HUDEP-2 (cell line): ENCODE measurements around the gene CACNA1I.

ENCODE experiments used
- DNase-seq, 76 experiments: peaks; one replicate each; lab custom pipeline; 2025; ENCODE audit not compliant: unreplicated experiment in 76 of 76; lab: John Stamatoyannopoulos, UW

Gene CACNA1I

DNA sequence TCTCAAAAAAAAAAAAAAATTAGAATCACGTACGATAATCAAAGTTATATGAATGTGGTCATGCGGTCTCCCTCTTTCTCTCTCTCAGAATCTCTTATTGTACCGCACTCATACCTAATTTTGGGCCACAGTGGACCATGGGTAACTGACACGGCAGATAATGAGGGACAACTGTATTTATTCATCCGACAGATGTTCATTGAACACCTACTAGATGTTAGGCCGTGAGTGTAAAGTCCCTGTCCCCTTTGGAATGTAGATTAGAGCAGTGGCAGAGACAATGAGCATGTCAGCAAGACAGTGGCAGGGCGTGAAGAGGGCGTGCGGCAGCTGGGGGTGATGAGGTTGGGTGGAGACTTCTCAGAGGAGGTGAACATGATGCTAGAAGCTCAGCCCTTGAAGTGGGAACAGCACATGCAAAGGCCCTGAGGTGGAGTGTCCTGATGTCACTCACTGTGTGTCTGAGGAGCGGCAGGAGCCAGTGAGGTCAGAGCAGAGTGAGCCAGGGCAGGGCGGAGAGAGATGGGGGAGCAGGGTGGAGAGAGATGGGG is 25.1 kb downstream of the CACNA1I start:
- DNase-seq = no peak

DNA sequence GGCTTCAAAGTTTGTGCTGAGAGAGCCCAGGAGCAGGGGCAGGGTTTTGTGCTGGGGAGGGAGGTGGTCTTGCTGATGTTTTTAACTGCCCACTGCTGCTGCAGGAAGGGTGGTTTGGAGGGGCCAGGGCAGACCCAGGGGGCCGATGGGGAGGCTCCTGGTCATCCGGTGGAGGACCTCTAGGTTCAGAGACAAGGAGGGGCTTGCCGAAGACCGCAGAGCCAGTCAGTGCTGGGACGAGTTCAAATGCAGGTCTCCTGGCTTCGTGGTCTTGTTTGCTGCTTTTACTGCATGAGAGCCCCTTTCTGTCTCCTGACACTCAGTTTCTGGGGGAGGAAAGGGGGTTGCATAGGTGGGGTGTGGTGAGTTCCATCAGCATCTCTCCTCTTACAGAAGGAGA is 26.0 kb downstream of the CACNA1I start:
- DNase-seq = no peak

DNA sequence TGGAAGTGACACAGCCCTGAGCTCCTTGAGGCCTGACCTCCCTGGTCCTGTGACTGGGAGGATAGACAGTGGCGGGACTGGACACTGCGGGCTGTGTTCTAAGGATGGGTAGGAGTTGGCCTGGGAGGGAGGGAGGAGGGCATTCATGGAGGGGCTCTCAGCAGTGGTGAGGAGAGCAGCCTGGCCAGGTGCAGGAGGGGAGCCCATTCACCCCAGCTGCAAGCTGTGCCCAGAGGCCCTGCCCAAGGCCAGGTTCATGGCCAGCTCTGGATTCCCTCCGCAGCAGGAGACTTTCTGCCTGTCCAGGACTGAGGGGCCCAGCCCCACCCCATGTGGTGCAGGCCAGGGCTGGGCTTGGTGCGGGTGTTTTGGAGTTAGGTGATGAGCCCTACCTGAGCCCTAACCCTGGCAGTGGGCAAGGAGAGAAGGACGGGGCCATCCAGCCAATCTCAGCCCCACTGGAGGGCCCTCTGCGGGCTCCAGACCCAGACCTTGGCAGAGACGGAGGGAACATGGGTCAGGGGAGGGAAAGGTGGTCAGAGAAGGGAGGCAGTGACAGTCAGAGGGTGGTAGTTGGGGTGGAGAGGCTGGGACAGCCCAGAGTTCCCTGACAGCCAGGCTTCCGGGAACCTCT is 26.8 kb downstream of the CACNA1I start:
- no peak for DNase-seq

DNA sequence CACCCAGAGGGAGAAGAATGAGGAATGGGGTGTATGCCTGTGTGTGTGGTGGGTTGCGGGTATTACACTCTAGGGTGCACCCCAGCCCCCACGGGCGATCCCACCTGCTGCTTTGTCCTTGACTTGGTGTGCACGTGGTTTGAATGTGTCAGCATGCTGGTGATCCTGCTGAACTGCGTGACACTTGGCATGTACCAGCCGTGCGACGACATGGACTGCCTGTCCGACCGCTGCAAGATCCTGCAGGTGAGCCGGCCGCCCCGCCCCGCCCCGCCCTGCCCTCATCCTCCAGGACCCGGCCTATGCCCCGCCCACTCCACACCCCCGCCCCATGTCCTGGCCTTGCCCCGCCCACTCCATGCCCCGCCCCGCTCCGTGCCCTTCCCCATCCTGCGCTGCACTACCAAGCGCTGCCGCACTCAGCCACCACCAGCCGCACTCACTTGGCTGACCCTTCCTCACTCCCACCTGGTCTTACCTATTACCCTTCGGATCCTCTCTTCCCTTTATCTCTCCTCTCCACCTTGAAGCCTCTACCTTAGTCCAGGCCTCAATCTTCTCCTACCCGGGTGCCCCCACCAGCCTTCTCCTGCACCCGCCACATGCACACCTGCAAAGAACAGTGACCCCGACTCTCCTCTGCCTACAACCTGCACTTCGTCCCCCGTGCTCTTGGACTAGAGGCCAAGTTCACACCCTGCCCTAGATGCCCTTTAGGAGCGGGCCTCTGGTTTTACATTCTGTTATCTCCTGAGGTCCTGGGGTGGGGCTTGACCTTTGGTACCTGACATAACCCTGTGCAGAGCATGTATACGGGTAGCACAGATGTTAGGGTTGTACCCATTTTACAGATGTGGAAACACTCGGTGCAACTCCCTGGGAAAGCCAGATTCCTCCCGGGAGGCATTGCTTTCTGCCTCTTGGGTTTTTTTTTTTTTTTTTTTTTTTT is 27.7 kb downstream of the CACNA1I start:
- DNase-seq = peak in 44 of 76 experiments; percentile 3 to 75 (median 38)

DNA sequence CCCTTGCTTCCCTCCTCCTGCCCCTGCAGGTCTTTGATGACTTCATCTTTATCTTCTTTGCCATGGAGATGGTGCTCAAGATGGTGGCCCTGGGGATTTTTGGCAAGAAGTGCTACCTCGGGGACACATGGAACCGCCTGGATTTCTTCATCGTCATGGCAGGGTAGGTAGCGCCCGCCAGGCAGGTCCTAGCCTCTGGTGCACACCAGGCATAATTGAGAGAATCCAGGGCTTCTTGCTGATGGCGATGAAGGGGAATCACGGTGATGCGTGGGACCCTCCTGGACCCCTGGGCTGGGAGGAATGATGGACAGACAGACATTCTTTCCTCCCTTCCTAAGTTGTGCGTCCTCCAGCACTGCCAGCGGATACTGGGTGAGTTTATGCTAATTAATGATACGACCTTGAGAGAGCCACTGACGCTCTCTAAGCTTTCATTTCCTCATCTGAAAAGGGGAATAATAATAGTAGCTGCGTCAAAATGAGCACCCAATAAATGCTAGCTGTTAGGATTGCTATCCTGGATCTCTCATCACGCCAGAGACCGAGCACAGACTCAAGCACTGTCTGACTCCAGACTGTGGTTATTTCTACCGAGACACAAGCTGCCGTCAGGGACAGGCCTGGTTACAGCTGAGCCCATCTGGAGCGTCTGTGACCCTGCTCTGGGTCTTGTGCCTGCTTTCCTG is 30.1 kb downstream of the CACNA1I start:
- DNase-seq = no peak

DNA sequence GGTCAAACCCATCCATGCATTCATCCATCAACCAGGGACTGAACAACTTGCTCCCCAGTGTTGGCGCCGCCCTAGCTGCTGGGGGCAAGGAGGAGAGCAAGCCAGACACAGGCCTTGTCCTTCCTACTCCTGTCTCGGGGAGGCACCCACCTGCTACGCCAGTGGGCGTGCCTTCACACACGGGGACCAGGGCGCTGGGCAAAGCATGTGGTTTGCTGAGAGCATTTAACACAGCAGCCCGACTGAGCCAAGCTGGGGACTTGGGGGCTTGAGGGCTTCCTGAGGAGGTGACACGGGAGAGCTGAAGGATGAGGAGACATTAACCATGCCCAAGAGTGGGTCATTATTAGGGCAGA is 30.6 kb downstream of the CACNA1I start:
- no peak for DNase-seq

DNA sequence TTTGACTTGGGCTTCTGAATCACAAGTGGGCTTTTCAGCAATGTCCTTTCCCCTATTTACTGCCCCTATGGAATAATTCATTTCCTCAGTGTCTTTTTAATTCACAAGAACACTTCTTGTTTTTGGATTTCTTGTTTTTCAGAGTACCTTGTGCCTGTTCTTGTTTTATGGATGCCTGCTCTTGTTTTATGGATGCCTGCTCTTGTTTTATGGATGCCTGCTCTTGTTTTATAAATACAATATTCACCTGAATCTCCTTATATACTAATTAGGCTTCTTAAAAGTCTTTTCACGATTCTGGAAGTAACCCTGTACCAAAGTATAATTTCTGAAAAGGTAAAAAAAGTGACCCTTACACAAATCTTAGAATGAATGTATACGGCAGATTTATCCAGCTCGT is 32.8 kb downstream of the CACNA1I start:
- no peak for DNase-seq

DNA sequence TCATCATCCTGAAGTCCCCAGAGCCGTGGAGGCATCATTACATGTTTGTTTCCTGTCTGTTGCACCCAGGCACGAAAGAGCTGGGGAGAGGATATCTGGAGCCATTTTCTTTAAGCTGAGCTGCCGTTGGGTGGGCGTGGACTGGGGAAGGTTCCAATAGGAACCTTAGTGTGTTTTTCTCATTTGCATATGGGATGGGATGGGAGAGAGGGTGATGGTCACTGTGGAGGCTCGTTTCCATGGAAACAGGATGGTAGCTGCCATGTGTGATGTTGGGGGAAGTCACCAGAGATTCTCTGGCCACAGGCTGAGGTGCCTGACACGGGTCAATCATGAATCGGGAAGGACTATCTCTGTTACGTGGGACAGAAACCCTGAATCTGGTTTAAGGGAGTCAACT is 39.7 kb downstream of the CACNA1I start:
- no peak for DNase-seq

DNA sequence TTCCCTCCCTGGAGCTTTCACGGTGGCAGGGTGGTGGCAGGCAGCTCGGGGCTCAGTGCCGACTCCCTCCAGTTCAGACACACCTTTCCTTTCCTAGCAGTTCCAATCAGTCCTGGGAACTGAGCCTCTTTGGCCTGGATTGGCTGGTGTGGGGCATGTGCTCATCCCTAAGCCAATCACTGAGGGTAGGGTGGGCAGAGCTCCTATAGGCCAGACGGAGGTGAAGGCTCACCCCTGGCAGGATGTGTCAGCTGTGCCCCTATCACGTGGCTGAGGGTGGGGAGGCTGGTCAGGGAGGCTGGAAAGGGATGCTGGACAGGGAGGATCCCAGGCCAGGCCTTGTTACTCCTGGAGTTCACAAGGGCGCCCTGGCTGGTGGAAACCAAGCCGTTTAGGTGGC is 40.2 kb downstream of the CACNA1I start:
- DNase-seq = no peak

DNA sequence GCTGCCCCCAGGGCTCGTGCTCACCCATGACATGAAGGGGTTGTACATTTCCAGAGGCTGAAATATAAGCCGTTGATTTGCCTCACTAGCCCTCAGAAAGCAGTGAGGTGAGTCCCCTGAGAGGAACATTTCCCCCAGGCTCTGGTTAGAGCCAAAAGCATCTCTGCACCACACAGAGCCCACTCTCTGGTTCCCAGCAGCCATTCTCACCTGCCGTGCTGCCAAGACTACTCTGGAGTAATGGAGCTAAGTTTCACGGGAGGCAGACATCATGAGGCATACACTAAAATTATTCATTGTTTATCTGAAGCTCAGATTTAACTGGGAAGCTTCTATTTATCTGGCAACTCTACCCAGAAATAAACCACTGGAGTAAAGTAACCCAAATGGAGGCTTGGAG is 40.8 kb downstream of the CACNA1I start:
- DNase-seq = no peak

DNA sequence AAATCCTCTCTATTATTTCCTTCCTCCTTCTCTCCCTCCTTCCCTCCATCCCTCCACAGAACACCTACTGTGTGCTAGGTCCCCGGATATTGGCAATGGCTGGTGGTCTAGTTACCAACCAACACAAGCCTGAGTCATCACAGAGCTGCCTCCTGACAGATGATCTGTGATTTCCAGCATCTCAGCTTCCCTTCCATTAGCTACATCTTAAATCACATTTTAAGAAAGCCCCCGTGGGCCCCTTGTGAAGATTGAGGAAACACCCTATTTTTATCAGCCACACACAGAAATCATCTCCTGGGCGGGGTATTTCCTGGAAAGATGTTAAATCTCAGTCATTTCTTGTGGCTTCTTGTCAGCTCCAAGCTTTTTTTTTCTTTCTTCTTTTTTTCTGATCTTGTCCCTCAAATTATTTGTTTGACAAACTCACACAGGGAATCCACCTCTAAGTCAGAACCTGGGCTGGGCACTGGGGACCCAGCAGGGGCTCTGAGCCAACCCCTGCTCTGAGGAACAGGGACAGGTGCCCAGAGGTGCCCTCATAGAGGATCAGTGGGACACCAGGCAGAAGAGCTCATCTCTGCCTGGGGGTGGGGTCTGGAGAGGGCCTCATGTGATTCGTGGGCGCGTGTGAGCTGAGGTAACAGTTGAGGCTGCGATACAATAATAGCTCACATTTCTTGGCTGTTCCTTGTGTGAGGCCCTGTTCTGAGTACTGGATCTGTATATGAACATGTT is 42.4 kb downstream of the CACNA1I start:
- no peak for DNase-seq

DNA sequence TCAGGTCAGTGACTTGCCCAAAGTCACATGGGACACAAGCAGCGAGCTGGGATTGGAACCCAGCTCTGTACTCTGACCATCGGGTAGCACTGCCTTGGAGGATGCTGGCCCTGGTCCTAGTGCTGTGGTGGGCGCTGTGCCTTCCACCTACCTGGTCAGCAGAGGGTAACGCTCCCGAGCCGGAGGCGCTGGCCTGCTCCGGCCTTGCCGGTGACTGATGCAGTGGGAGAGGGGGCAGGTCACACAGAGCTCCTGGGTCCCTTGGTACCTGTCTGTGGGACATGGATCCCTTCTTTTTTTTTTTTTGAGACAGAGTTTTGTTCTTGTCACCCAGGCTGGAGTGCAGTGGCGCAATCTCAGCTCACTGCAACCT is 43.0 kb downstream of the CACNA1I start:
- DNase-seq = no peak

DNA sequence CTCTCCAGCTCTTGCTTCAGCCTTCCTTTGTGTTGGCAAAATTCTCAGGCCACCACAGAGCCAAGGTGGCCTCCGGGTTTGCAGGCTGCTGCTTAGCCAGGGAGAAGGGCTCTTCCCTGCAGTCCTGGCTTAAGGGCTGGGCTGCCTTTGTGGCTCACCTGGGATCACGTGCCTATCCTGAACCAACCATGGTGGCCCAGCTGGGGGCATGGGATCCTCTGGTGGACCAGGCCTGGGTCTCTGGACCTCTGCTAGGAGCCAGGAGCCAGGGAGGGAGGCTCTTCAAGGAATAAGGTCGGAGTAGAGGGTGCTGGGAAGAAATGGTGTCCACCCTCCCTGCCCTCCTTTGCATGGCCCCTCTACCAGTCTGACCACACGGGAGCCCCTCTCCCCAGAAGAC is 43.9 kb downstream of the CACNA1I start:
- no peak for DNase-seq

DNA sequence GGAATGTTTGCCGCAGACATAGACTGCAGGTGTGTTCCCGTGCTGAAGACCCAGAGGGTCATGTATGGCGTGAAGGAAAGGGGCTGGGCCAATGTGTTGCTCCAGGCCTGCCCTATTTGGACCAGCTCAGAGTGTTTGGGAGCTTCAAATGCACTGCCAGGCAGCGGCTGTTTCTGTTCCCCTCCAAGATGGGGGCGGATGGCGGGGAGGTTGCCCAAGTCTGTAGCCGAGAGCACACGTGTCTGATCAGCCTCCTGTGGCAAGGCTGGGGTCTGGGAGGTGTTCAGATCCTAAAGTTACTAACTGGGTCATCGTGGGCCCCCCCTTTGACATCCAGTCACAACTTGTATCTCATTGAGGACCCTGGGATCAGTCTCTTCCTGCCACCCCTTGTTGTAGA is 45.5 kb downstream of the CACNA1I start:
- DNase-seq = no peak

DNA sequence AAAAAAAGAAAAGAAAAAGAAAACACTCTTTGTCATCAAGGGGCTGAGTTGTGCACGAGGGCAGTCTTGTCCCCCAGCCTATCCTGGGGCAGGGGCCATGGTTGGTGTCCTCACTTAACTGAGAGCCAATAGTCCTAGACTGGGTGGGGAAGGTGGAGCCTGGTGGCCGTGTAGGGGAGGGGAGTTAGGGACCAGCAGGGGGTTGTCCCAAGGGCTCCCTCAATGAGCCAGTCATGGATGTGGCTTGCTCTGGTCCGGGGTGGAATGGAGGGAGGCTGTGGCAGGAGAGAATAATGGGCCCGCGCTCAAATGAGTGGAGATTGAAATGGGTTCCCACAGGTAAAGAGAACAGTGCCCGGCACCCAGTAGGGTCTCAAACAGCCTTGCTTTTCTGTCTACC is 46.2 kb downstream of the CACNA1I start:
- no peak for DNase-seq

DNA sequence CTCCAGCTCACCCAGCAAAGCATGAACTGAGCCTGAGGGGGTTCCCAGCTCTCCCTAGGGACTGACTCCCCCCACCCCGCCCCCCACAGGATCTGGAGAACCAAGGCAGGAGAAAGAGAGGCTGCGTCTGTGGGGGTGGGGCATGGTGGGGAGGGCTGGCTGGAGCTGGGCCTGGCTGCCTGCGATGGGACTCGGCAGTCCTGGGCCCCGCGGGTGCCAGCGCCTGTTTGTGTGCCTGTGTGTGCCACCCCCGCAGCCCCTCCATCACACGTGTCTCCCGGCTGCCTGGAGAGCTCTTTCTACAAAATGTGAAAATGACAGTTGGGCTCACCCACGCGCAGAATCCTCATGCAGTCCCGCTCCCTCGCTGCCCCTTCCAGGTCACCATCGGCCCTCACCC is 46.8 kb downstream of the CACNA1I start:
- DNase-seq = no peak

DNA sequence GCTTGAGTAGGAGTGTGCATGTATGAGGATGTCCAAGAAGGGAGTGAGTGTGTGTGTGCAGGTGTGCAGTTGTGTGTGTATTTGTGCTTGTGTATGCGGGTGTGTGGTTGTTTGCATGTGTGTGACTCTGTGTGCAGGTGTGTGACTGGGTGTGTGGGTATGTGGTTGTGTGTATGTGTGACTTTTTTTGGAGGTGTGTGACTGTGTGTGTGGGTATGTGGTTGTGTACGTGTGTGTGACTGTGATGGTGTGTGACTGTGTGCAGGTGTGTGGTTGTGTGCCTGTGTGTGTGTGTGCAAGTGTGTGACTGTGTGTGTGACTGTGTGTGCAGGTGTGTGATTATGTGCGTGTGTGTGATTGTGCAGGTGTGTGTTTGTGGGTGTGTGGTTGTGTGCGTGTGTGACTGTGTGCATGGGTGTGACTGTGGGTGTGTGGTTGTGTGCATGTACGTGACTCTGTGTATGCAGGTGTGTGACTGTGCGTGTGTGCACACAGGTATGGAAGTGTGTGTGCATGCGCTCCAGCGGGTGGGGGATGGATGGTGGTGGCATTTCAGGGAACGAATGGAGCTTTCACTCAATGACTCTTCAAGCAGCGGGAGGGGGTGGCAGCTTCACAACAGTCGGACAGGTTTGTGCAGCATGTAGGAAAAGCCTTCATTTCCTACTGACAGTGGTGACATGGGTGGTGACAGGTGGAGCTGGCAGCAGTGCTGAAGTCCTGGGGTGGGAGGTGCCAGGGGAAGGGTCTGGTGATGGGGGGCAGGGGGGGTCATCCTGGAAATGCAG is 47.6 kb downstream of the CACNA1I start:
- no peak for DNase-seq

DNA sequence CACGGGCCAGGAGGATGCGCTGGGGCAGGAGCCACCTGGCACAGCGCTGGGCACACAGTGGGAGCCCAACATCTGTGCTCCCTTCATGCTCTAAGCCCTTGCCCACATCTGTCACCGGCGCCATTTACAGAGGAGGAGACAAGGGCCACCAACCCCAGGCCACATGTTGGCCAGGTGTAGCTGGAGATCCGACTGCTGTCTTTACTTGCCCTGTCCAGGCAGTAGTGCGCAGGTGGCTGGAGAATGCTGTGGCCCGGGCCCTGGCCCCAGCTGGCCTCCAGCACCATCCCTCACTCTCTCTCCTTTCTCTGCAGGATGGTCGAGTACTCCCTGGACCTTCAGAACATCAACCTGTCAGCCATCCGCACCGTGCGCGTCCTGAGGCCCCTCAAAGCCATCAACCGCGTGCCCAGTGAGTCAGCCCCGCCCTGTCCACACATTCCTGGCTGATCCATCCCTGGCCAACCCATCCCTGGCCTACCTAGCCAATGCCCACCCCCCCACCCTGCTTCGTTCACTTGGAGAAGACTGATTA is 48.5 kb downstream of the CACNA1I start:
- DNase-seq = no peak

DNA sequence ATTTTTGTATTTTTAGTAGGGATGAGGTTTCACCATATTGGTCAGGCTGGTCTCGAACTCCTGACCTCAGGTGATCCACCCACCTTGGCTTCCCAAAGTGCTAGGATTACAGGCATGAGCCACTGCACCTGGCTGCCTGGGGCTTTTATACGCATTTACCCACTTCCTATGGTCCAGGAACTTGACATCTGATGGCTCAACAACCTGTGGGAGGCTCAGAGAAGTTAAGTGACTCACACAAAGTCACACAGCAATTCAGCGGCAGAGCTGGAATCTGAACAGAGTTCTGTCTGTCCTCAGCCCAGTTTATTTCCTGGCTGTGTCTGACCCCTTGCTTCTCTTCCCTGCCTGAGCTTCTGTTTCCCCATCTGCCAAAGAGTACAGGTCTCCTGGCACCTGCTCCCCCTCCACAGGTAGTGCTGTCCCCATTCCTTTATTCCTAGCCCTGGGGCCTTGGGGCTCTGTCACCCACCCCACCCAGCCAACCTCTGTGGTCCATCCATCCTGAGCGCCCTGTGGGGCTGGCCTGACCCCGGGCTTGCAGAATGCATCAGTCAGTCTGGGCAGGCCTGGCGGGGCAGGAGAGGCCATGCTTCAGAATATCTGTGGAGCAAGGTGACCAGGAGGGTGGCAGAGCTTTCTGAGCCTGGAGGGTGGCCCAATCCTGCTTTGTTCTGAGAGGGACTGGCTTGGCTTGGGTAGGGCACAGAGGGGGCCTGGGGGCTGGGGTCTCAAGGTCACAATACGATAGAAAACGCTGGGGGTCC is 50.6 kb downstream of the CACNA1I start:
- DNase-seq = no peak
